Lower leg skin (tissue), 4 donors: Measurements from ENCODE around the gene ANKRD33B. TPM values are rescaled to one million over a fixed set of nuclear protein-coding genes. Genes with fewer than 3 reads are reported as not detected.

ENCODE experiments used
- DNase-seq, 2 donors: peaks; one replicate each; pipeline ENCODE4 v3.0.0-alpha.2; 2019; ENCODE audit warnings: low spot score in 2 of 2
- H3K4me3 ChIP-seq: fragments of 200-600 bp; sonication (generic); 2 replicates; pipeline ENCODE4 v1.5.1; 2017; ENCODE audit warnings: mild to moderate bottlenecking, low read depth; ENCODE audit not compliant: poor library complexity, severe bottlenecking
- CTCF ChIP-seq, 3 donors: fragments of 450-650 bp; IDR thresholded peaks; one replicate each; pipeline ENCODE4 v1.5.1; 2016; ENCODE audit warnings: antibody characterized with exemption in 3 of 3, mild to moderate bottlenecking in 3 of 3, moderate library complexity in 2 of 3
- POLR2A ChIP-seq, 2 donors: fragments of 450-650 bp; IDR thresholded peaks; one replicate each; pipeline ENCODE4 v1.6.1; 2016 to 2017; ENCODE audit warnings: antibody characterized with exemption in 2 of 2, mild to moderate bottlenecking in 1 of 2, moderate library complexity in 1 of 2
- WGBS, 2 donors: methylation state at CpG; one replicate each; pipeline ENCODE4 v1.1.5; 2018; 5-methylcytosine and 5-hydroxymethylcytosine counted together
- intact Hi-C: fragments of 100-400 bp; cut with DNase I; formaldehyde crosslinking; loops from one replicate; pipeline ENCODE4 v1.15.0; 2023; ENCODE audit warnings: low total_unique reads
- total RNA-seq, 4 donors: library from RNA; depleted of rRNA; stranded (reverse); fragments of >200 nt; gene quantifications; one replicate each; pipeline ENCODE4 v1.1.0, GENCODE V29; 2016

Gene ANKRD33B
- total RNA-seq, 4 donors from 2014 or later = 12.6 to 35.4 (median 17.6) TPM

DNA sequence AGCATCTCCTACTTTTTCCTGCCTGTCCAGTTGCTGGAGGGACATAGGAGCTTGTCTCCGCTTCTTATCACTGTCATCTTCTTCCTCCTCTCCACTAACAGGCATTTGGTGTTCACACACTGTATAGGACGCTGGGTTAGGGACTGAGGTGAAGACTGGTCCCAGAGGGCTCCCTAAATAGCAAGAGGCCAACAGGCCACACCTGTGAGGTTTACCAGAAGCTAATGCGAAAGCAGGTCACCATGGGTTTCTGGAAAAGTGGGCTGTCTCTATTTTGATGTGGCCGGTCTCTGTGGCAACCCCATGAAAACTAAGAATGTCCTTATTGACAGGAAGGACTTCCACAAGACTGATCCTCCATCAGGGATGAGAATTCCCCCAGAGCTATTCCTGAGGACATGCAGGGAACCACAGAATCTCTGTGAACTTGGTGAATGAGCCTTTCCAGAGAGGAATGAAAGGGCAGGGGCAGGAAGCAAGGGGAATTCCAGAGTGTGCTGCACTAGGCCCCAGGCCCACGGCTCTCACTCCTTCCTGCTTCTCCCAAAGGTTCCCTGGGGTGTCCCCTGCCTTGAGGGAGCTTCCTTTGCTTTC lies 135.5 kb downstream of the ANKRD33B start:
- TF ChIP-seq POLR2A (IDR thresholded peaks at IDR 0.05) (no peak), CTCF (IDR thresholded peaks at IDR 0.05) (no peak)
- 82 to 87% methylated on average over 5 of the region's 5 CpGs for WGBS, 2 donors
- intact Hi-C loops = no loop called here
- DNase-seq = no peak
- H3K4me3 ChIP-seq = no peak overlapping the region

DNA sequence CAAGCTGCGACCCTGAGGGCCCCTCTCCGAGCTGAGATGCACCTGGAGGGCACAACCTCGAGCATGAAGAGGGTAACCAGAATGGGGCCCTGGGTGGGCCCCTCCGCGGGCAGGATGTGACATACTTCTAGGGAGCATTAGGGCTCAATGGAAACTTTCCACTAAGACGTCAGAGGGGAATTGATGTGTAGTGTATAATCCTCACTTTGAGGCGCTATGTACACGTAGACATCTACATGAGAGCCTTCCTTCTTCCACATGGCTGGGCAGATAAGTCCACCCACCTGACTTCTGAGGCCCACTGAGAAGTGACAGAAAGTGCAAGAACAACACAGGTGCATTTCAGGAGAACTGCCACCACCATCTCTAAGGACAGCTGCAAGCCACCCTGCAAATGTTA lies 136.1 kb downstream of the ANKRD33B start:
- no peak for DNase-seq
- TF ChIP-seq POLR2A (IDR thresholded peaks at IDR 0.05) (no peak), CTCF (IDR thresholded peaks at IDR 0.05) (no peak)
- intact Hi-C loops = no loop called here
- H3K4me3 ChIP-seq = no peak overlapping the region
- WGBS, 2 donors = 81 to 84% methylated on average over 8 of the region's 8 CpGs

GRCh38 chr5:10700516-10700915 lies 136.6 kb downstream of the ANKRD33B start:
- no peak overlapping the region for H3K4me3 ChIP-seq
- no peak for DNase-seq
- TF ChIP-seq POLR2A (IDR thresholded peaks at IDR 0.05) (no peak), CTCF (IDR thresholded peaks at IDR 0.05) (no peak)
- 95 to 99% methylated on average over 6 to 7 of the region's 7 CpGs for WGBS, 2 donors
- intact Hi-C loops = no loop called here

DNA sequence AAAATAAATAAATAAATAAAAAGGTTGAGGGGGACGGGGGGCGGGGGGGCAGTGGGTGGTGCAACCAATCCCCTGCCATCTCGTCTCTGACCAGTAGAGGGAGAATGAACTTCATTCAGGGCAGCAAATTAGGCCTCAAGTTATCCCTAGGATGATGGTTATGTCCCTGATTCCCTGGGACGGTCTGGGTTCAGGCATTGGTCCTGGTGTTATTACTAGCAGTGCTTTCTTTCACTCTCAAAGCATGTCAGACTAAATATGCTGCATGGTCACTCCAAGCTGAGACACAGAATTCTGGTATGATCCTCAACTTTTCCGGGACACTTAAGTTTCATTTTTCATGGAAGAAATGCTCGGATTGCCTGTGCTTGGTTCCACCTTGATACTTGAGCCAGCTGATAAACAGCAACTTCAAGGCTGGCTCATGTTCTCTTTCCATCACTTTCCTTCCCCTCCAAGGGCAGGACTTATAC lies 137.7 kb downstream of the ANKRD33B start:
- intact Hi-C loops = no loop called here
- 45 to 57% methylated on average over 6 of the region's 6 CpGs for WGBS, 2 donors
- no peak for DNase-seq
- TF ChIP-seq POLR2A (IDR thresholded peaks at IDR 0.05) (no peak), CTCF (IDR thresholded peaks at IDR 0.05) (no peak)
- H3K4me3 ChIP-seq = no peak overlapping the region

DNA sequence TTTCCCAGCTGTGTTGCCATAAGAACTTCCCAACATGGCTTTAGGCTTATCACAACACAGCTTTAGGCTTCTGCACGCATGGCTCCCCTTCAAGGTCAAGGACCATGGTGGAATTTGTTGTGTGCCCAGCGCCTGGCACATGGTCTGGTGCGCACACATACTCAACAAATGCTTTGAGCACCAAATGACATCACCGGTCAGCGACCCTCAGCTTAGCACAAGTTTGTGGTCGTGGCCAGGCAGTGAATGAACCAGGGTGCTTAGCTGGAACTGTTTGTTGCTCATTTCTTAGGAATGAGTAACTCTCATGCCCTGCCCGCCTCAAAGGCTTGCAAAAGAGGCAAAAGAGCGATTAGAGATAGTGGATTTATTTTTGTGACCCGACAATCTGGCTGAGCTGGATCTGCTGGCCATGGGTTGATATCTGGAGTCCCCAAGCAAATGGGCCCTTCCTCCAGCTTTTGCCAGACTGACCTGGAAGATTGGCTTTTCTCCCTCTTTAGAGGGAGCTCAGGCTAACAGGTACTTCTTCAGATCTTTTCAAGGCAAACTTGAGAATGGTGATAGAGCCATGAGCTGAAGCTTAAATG lies 138.3 kb downstream of the ANKRD33B start:
- intact Hi-C loops = no loop called here
- TF ChIP-seq CTCF (IDR thresholded peaks at IDR 0.05) (no peak), POLR2A (IDR thresholded peaks at IDR 0.05) (no peak)
- H3K4me3 ChIP-seq = no peak overlapping the region
- no peak for DNase-seq
- 77 to 86% methylated on average over 9 of the region's 9 CpGs for WGBS, 2 donors
